ENCODE results near the gene ERC1.

Gene ERC1

DNA sequence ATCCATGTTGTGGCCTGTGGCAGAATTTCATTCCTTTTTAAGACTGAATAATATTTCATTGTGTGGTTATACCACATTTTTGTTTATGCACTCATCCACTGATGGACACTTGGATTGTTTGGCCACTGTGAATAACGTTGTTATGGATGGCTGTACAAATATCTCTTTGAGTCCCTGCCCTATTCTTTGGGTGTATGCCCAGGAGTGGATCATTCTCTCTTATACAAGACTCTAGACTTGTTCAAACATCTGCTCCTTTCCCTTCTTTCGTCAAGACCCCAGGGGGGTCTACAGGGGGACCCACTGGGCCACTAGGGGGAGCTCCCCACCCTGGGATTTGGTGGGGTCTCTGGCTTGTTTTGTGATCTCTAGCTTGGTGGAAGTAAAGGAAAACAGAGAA is 526.0 kb downstream of the ERC1 start:
- no peak for DNase-seq (ENCODE audit: low spot score)

DNA sequence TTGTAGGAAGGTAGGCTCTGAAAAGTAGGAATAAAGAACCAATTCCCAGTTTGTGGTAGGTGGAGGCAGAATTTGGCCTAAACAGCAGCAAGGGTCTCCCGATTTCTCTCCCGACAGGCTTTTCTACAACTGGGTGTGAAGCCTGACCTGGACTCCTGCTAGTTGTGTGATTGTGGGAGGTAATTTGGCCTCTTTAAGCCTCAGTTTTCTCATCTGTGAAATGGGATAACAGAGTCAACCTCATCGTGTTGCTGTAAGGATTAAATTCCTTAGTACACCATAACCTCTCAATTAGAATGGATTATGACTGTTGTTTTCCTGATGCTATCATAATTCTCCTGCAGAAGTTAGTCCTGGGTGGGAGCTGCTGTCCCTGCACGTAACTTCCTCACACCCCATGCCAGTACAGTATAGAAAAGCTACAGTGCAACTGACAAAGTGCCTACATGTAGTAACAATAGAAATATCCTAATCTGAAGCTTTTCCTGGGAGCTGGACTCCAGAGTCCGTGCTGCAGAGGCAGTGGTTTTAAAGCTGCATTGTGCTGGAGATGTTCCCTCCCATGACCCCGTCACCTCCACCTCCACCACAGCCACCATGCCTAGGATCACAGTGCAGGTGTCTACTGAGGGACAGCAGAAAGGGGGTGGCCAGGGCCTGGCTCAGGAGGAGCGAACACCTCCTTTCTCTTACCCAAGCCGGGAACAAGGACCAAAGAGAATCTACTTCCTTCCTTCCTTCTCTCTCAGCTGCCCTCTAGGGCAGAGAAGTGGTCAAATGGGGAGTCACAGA is 526.9 kb downstream of the ERC1 start:
- no peak for DNase-seq (ENCODE audit: low spot score)

DNA sequence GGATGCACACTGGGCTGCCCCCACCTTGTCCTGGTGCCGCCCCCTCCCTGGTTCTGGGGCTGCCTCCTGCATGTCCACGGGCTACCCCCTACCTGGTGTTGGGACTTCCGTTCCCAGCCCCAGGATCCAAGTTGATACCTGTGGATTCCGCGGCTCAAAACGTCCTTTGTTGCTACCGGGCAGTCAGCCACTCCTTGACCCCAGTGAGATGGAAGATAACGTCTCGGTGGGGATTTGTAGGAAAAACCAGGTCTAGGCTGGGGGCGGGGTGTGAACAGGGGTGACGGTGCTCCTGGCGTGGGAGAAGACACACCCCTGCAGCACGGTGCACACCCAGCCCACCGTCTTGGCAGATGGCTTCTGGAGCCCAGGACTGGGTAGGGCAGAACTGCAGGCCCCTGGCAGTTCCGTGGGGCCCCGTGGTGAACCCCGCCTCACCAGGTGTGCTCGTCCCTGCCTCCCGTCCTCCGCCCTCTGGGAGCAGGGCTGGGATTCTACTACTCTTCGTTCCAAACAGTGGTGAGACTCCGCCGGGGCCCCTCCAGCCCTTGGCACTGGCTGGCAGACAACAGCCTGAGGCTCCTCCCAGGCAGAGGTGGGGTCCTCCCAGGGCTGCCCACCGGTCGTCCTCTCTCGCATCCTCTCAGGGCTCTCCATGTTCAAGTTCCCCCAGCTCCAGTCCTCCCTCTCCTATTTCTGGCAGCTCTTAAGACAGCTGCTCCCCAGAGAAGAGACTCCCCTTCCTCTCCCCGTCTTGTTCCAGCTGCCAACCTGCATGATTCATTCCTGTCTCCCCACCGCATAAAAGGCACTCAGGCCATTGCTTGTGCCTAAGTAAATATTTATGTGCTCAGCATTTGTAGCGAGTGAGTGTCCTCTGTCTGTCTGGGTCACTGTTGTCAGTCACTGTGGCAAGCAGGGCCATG is 527.8 kb downstream of the ERC1 start:
- no peak for DNase-seq (ENCODE audit: low spot score)

DNA sequence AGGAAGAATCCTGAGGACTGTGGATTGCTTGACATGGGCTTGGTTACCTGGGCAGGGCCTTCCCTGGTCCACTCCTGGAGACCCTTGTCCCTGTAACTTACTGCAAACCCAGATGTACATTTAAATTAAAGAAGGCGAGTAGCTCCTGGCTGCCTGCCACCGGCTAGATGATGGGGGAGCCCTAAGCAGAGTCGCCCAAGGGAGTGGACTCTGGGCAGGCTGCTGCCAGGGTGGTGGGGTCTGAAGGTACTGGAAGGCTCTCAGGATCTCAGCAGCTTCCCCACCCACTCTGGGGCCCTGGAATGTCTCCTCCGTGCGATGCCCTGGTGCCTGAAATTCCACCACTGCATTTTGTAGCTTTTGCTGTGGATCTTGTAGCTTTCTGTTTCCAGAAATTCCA is 528.6 kb downstream of the ERC1 start:
- DNase-seq (ENCODE audit: low spot score) = no peak

DNA sequence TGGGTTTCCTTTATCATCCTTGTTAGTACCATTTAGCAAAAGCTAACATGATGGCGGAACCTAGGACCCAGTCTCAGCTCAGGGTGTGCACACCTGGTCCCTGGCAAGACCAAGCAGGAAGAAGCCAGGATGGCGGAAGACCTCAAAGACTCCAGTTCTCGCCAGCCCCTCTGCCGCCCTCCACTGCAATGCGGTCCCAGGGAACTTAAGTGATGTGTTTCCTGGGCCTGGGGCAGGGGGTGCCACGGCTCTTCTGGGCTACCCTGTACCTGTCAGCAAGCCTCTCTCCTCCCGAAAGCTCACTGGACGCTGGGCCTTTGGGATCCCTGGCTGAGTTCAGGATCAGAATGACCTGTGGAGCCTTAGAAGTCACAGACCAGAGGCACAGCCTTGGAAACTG is 532.0 kb downstream of the ERC1 start:
- no peak for DNase-seq (ENCODE audit: low spot score)

DNA sequence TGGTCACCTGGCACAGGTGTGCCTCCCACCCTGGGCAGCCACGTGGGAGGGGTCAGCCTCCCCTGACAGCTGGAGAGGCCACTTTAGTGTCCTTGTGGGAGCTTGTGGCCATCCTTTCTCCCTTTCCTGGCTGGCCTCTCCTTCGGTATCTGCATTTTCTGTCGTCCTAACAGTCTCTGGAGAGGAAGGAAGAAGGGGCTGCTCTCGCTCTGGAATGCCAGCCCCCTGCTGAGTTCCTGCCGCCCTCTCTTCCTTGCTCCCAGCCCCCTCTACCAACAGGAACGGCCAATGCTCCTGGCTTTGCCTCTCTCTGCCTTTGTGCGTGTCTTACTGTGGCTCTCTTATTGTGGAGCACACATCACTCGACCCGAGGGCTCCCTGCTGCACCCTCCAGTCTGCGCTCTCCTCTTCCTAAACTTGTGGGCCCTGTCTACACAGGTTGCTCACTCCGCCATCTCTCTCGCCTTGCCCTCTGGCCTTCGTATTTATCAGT is 532.6 kb downstream of the ERC1 start:
- DNase-seq (ENCODE audit: low spot score) = no peak

DNA sequence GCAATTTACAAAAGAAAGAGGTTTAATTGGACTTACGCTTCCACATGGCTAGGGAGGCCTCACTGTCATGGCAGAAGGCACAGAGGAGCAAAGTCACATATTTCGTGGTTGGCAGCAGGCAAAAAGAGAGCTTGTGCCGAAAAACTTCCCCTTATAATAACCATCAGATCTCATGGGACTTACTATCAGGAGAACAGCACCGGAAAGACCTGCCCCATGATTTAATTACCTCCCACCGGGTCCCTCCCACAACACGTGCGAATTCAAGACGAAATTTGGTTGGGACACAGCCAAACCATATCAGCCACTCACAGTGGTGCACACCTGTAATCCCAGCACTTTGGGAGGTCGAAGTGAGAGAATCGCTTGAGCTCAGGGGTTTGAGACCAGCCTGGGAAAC is 534.8 kb downstream of the ERC1 start:
- no peak for DNase-seq (ENCODE audit: low spot score)

DNA sequence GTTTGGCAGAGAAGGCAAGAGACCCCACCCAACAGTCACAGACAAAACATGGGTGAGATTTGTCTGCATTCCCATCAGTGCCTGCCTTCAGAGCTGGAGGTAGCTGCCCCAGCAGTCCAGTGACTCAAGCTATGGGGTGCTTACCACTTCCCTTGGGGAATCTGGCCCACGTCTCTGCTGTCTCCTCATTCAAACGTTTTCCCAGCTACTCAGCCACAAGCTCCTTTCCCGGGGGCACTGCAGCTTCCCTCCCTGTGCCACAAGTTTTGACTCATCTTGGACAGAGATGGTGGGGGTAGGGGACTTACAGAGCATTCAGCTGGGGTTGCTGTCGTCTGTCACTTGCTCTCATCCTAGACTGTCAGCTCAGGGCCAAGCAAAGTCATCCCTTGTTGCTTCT is 536.8 kb downstream of the ERC1 start:
- no peak for DNase-seq (ENCODE audit: low spot score)

DNA sequence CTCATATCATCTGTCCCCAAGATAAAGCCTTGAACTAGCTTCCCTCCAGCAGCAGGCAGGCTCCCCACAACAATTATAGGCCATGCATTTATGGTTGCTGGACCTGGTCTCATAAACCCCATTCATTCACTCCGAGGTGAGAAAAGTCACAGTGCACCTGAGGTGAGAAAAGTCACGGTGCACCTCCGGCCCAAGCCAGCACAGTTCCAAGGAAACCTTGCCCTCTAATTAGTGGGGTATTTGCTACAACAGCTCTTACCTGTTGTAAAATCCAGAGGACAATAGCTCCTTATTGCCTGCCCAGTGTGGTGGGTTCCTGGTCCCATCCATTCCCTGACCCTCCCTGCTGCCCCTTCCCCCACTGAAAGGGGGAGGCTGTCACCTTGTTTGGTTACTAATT is 537.8 kb downstream of the ERC1 start:
- no peak for DNase-seq (ENCODE audit: low spot score)

DNA sequence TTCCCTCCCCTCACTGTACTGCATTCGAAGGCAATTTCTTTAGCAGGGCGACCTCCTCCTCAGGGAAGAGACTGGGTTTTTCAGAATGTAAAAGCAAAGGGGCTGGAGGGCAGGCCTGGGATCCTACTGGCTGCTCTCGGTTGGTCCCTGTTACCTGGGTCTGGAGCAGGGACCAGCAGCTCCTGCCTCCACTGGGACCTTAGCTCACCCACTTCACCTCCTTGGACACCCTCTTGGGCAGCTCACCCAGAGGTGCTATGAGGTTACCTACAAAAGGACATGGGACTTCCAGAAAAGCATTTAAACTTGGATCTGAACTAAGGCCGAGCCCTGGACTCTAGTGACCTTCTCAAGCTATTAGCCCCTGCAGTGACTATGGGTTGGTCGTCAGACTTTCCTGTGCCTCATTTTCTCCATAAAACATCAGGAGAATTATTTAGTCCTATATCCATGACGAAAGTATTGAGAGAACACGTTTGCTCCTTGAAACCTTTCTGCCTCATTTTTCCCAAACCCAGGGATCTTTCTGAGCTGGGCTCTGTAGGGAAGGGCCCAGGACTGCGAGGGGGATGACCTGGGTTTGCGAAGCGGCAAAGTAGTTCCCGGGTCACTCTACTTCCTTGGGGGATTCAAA is 538.3 kb downstream of the ERC1 start:
- no peak for DNase-seq (ENCODE audit: low spot score)

DNA sequence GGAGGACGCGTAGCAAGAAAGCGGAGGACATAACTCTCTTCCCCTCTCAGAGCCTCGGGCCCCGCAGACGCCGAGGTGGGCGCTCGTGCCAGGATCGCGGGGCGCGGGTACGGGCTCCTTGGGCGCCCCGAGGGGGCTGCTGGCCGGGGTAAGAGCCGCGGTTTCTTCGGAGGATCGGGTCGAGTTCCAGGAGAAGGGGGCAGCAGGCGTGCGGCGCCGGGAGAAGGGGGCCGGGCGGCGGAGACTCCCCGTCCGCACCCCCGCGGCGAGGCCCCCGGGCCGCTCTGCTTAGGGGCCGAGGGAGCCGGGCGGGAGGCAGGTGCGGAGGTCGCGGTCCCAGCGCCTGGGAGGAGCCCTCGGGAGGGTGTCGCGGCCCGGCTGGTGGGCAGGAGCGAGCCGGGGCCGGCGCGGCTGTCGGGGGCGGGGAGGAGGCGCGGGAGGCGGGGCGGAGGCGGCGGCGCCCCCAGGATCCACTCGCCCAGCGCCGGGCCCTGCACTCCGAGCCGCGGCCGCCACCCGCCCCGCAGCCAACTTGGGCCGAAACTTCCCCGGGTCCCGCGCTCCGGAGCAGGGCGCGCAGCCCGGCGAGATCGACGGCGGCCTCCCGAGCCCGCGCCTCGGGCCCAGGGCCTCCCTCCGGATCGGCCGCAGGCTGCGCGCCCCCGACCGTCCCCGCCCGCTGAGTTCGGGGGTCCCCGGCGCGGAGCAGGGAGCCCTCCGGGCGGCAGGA is 539.0 kb downstream of the ERC1 start:
- DNase-seq (ENCODE audit: low spot score) = no peak

DNA sequence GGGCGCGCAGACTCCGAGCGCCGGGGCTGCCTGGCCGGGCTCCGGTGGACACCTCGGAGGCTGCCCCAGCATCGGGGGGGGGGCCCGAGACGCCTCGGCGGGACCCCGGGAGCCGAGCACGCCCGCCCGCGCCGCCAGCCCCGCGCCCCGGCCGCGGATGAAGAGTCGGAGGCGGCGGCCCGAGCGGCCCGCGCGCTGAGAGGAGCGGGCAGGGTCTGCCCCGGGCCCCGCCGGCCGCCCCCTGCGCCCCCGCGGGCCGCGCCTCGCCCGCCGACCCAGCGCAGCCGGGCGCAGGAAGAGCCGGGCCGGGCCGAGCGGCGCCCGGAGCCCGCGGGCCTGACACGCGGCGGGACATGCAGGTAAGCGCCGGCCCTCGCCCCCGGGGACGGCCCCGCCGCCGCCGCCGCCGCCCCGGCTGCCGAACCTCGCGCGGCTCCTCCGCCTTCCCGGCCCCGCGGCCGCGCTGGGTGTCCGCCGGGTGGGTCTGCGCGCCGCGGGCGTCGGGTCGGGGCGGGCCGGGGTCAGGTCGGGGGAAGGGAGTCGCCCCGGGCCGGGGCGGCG is 539.6 kb downstream of the ERC1 start:
- DNase-seq (ENCODE audit: low spot score) = no peak

DNA sequence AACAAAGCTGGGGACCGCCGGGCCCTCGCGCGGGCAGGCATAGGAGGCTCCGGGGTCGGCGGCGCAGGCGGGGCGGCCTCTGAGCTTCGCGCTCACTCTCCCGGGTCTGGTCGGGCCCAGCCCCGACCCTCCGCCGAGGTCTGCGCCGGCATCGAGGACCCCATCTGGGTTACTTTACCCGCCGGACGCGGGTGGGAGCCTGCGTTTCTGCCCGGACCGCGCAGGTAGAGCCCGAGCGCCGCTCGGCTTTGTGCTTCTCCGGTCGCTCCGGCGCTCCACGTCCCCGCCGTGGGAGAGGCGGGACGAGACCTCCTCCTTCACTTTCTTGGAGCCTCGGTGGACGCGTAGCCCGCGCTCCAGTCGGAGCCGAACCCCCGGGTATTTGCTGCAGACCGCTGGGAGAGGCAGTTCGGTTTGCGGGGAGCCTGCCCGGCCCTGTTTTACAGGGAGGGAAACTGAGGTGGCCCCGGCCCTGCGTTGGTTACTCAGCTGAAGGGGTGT is 540.2 kb downstream of the ERC1 start:
- no peak for DNase-seq (ENCODE audit: low spot score)

DNA sequence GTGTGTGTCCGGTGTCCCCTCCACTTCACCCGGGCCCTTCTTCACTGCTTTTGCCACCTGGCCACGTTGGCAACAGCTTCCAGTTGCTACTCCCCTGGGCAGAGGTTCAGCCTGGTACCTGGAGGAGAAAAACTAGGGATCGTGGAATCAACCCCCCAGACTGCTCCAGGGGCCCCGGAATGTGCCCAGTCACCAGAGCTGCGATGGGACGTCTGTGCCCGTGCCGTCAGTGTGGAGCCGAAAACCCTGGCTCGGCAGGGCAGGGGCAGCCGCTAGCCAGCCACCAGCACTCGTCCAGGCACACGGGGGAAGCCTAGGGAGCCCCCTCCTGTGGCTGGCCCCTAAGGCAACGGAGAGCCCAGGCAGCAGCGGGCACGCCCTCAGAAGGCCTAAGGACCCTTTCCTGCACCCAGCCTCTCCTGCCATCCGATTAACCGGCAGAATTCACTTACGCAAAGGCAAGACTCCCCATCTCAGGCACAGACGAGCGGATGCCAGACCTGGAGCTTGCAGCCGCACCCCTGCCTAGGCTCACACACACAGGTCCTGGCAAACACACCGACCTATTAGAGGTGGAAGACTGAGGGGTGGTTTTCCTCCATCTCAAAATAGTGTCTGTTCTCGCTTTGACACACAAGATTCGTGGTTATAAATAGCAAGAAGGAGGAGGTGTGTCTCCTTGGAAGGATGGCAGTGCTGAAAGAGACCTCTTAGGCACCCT is 540.8 kb downstream of the ERC1 start:
- DNase-seq (ENCODE audit: low spot score) = no peak

DNA sequence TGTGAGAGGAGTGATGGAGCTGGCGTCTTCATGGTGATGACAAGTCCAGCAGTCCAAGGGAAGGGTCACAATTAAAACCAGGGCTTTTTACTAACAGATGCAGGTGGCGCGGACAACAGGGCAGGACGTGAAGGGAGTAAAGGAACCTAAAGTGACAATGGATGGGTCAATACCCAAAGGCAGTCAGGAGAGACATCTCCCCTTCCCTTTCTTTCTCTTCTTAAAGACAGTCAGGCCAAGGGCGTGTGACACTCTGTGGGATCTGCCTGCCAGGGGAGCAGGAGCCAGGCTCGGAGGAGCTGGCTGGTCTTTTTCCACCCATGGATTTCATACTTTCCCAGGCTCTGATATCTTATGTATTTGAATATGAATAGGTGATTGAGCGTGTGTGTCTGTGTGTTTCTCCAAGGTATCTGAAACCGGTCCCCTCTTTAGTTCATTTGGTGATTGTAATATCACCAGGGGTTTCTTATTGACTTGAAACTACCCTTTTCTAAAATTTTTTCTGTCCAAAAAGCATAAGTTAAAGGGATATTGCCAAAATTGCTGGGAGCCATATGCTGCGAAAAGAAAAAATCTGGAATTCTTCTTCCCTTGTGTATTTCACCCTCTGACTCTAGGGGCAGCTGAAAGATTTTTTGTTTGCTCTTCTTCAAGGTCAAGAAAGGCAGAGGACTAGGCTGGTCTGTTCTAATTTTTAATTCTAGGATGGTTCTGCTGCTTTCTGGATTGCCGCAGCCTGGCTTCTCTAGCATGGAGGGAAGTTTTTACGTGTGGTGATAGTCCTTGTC is 541.5 kb downstream of the ERC1 start:
- no peak for DNase-seq (ENCODE audit: low spot score)

DNA sequence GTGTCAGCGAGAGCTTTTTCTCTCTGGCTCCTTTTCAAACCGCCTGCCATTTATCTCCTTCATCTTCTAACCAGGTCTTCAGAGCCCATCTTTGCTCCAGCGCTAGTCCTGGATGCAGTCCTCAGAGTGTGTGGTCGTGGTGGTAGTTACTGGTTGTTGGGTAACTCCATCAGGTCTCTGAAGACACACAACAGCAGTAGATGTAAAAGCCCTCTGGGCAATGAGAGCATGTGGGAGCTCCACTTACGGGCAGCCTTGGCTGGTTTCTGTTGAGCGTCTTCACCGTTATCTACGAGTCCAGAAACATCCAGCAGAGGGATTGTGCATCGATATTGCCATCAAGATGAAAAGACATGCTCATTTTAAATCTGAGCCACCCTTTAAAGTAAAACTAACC is 542.2 kb downstream of the ERC1 start:
- no peak for DNase-seq (ENCODE audit: low spot score)

DNA sequence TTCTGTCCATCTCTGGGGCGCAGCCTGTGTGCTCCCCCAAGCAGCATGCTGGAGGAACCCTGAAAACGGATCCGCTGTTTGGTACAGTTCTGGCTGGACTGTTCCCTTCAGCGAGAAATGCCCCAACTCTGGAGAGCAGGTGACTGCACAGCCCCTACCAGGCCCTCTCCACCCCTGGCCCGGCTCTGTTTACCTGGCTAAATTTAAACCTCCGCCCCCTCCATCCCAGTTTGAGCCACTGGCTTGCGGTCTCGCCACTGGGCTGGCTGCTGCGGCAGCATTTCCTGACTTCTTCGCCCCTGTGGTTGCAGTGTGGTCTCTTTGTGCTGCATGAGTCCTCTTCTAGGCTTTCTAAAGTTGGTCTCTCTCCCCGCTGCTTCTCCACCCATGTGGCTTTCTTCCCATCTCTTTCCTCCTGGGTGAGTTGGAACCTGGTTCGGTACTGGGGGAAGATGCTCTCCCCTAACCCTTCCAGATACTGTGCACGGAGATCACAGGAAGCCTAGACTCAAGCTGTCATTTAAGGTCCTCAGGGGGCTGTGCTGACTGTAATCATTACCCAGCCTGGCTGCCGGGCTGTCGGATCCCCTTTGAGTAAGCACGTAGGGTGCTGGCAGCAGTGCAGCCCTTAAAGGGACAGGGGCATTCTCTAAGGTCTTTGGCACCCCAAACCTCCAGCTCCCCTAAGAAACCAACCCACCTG is 542.7 kb downstream of the ERC1 start:
- DNase-seq (ENCODE audit: low spot score) = no peak

DNA sequence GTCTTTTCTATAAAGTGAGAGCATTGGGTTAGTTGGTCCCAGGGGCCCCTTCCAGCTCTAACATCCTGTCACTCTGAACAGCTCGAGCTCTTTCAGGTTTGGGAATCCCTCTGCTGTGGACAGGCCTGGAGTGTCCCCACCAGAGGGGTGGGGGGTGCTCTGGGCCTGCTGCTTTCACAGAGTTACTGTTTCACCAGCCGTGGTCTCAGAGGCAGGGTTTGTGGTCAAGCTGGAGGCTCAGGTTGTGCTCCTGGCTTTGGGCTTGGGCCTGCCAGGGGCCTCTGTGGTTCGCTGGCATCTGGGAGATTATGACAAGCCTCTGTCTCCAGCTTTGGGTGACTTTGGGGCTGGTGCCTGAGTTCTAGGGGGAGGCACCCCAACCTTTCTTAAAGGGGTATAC is 543.7 kb downstream of the ERC1 start:
- DNase-seq (ENCODE audit: low spot score) = no peak

DNA sequence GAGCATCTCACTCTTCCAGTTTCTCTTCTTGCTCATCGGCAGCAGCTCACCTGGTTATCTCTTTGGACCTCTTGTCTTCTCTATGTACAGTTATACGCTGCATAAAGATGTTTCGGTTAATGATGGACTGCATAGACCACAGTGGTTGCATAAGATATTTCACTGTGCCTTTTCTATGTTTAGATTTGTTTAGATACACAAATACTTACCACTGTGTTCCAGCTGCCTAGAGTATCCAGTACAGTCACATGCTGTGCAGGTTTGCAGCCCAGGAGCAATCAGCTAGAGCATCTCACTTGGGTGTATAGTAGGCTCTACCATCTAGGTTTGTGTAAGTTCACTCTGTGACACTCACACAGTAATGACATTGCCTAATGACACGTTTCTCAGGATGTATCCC is 545.8 kb downstream of the ERC1 start:
- no peak for DNase-seq (ENCODE audit: low spot score)

Data from kidney capillary endothelial cell (primary cell).